Uterus (tissue), 4 donors: Measurements from ENCODE around the gene EIF4E1B. TPM values are rescaled to one million over a fixed set of nuclear protein-coding genes. Genes with fewer than 3 reads are reported as not detected.

Experiments used
- DNase-seq, 2 donors: peaks; one replicate each; pipeline ENCODE4 v3.0.0-alpha.2; 2019 to 2020
- H3K27ac ChIP-seq, 2 donors: fragments of 200-600 bp; sonication (generic); 1 replicate in 1 of 2; 2 replicates in 1 of 2; pipeline ENCODE4 v1.5.1; 2016 to 2018
- H3K27me3 ChIP-seq, 2 donors: fragments of 200-600 bp; sonication (generic); one replicate each; pipeline ENCODE4 v1.5.1; 2018 to 2019; ENCODE audit warnings: control low read depth in 1 of 2
- H3K36me3 ChIP-seq, 2 donors: fragments of 200-600 bp; sonication (generic); one replicate each; pipeline ENCODE4 v1.5.1; 2019; ENCODE audit warnings: control low read depth in 1 of 2
- H3K4me1 ChIP-seq, 2 donors: fragments of 200-600 bp; sonication (generic); one replicate each; pipeline ENCODE4 v1.5.1; 2018 to 2019; ENCODE audit warnings: control low read depth in 1 of 2
- H3K4me3 ChIP-seq, 2 donors: fragments of 200-600 bp; sonication (generic); 1 replicate in 1 of 2; 2 replicates in 1 of 2; pipeline ENCODE4 v1.5.1; 2018 to 2019; ENCODE audit warnings: mild to moderate bottlenecking in 1 of 2
- H3K9me3 ChIP-seq, 2 donors: fragments of 200-600 bp; sonication (generic); one replicate each; pipeline ENCODE4 v1.5.1; 2019; ENCODE audit warnings: control low read depth in 1 of 2
- POLR2A ChIP-seq, 2 donors: fragments of 450-650 bp; IDR thresholded peaks; one replicate each; pipeline ENCODE4 v1.6.1; 2016; ENCODE audit warnings: antibody characterized with exemption in 2 of 2, mild to moderate bottlenecking in 1 of 2, moderate library complexity in 1 of 2
- intact Hi-C: fragments of 100-400 bp; cut with DNase I; formaldehyde crosslinking; loops from one replicate; pipeline ENCODE4 v1.15.1; 2023; ENCODE audit warnings: low total_unique reads
- total RNA-seq, 4 donors: library from RNA; depleted of rRNA in 3 of 4; stranded (reverse); fragments of >200 nt in 3 of 4; gene quantifications; one replicate each; pipeline versions ENCODE4 v1.1.0 to v1.2.4, GENCODE V29; 2014 to 2023
- TF ChIP-seq, protein P1 (sequence below), 4 experiments: fragments of 200-600 bp in 2 of 4; fragments of 450-650 bp in 2 of 4; sonication (generic) in 2 of 4; IDR thresholded peaks; one replicate each; pipeline ENCODE4 v1.5.1; 2016 to 2019; ENCODE audit warnings: antibody characterized with exemption in 4 of 4, mild to moderate bottlenecking in 2 of 4, moderate library complexity in 1 of 4
- donor health status: DM: yes; HTN: yes; CAD: no.

Gene EIF4E1B
- total RNA-seq, 4 donors from 2014 or later, result not detected

DNA sequence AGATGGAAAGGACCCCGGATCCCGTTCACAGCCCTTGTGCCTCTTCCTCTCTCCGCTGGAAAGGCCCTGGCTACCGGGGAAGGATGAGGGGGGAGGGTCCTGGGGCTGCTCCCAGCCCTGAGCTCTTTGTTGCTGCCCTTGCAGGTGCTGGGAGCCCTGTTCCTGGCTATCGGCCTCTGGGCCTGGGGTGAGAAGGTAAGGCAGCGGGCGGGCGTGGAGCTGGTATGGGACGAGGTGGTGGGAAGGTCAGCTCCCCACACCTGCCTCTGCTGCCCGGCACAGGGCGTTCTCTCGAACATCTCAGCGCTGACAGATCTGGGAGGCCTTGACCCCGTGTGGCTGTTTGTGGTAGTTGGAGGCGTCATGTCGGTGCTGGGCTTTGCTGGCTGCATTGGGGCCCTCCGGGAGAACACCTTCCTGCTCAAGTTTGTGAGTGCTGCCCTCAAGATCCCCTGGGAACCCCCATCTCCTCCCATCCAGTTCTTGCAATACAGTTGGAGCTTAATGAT is 21.1 kb downstream of the EIF4E1B start:
- intact Hi-C loops, result no loop called here
- Histone ChIP-seq H3K36me3 (no peaks in the 10 kb centered on the region), H3K27ac (no peak overlapping the region), H3K27me3 (no peaks in the 10 kb centered on the region), H3K9me3 (no peaks in the 10 kb centered on the region), H3K4me3 (no peak overlapping the region), H3K4me1 (peaks cover 0 to 6% of the 10 kb centered on the region in 2 donors)
- no peak for DNase-seq
- TF ChIP-seq, protein P1, sequence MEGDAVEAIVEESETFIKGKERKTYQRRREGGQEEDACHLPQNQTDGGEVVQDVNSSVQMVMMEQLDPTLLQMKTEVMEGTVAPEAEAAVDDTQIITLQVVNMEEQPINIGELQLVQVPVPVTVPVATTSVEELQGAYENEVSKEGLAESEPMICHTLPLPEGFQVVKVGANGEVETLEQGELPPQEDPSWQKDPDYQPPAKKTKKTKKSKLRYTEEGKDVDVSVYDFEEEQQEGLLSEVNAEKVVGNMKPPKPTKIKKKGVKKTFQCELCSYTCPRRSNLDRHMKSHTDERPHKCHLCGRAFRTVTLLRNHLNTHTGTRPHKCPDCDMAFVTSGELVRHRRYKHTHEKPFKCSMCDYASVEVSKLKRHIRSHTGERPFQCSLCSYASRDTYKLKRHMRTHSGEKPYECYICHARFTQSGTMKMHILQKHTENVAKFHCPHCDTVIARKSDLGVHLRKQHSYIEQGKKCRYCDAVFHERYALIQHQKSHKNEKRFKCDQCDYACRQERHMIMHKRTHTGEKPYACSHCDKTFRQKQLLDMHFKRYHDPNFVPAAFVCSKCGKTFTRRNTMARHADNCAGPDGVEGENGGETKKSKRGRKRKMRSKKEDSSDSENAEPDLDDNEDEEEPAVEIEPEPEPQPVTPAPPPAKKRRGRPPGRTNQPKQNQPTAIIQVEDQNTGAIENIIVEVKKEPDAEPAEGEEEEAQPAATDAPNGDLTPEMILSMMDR (IDR thresholded peaks at IDR 0.05), result no peak
- no peak for TF ChIP-seq POLR2A (IDR thresholded peaks at IDR 0.05)

DNA sequence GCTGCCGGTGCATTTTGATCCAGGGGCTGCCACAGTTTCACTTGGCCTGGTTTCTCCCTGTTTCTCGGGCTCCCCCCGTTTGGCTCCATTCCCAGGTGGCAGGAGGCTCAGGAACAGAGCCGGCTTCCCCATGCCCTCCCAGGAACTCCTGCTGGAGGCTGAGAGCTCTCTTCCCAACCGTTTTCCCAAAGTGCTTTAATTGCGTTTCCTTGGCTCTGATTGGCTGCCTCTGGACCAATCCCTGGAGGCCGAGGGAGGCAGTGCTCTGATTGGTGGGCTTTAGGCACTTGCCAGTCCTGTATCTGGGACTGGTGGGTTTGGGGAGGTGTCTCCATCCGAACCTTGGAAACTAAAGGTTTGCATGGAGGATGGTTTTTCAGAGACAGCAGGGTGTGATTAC is 21.7 kb downstream of the EIF4E1B start:
- peaks cover 0 to 6% of the 10 kb centered on the region in 2 donors for H3K4me1 ChIP-seq
- no peak overlapping the region for H3K4me3 ChIP-seq
- intact Hi-C loops, result no loop called here
- no peak for DNase-seq
- no peaks in the 10 kb centered on the region for H3K27me3 ChIP-seq
- no peak overlapping the region for H3K27ac ChIP-seq
- H3K9me3 ChIP-seq, result no peaks in the 10 kb centered on the region
- no peak for TF ChIP-seq POLR2A (IDR thresholded peaks at IDR 0.05)
- TF ChIP-seq, protein P1 (IDR thresholded peaks at IDR 0.05), result no peak
- H3K36me3 ChIP-seq, result no peaks in the 10 kb centered on the region

DNA sequence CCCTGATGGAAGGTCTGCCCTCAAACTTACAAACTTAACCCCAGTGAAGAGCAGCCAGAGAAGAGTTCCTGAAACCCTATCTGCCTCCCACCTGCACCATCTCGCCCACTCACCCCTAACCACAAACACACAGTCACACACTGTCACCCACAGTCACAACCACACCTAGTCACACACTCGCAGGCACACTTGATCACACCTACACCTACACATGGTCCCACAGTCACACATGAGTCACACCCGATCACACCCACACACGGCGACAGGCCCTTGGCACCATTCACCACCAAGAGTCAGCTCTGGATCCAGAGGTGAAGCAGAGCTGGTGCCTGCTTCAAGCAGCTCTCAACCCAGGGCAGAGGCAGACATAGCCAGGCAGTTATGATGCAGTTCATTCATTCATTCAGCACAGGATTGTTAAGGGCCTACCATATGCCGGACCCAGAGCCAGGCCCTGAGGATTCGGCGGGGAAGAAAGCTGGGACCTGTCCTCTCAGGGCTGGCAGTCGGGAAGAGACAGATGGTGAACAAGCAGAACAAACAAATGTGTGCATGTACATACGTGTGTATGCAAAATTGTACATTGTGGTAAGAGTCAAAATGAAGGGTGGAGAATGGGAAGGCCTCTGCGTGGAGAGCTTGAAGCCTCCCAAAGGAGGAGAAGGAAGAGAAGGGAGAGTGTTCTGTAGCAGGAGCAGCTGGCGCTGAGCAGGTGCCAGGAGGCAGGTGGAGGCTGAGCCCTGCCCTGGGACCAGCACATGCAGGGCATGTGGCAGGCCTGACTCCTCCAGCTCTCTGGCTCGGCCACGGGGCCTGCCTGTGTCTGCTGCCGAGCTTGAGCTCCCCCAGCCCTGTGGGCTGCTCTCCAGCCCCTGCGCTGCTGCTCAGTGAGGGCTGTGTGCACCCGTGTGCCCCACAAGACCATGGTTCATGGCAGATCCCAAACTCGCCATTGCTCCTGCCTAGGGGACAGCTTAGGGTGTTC is 23.2 kb downstream of the EIF4E1B start:
- intact Hi-C loops, result no loop called here

DNA sequence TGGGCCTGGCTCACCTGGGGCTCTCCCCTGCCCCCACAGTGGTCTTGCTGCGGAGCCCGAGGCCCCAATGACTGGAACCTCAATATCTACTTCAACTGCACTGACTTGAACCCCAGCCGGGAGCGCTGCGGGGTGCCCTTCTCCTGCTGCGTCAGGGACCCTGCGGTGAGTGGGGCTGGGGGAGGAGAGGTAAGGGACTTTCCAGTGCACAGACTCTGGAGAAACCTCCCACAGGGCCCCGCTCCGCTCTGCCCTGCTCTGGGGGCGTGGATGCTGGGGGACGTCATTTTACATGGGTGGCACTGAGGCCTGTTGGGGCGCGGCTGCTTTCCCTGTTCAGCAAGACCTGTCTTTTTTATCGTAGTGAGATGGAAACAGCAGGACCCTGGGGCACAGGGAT is 24.4 kb downstream of the EIF4E1B start:
- DNase-seq, result no peak
- Histone ChIP-seq H3K4me3 (no peak overlapping the region), H3K9me3 (no peaks in the 10 kb centered on the region), H3K27ac (no peak overlapping the region), H3K27me3 (no peaks in the 10 kb centered on the region), H3K36me3 (no peaks in the 10 kb centered on the region), H3K4me1 (no peaks in the 10 kb centered on the region)
- TF ChIP-seq, protein P1 (IDR thresholded peaks at IDR 0.05), result no peak
- no peak for TF ChIP-seq POLR2A (IDR thresholded peaks at IDR 0.05)
- intact Hi-C loops, result no loop called here

More for the DNA sequence above, 23.2 kb downstream of the EIF4E1B start:
- DNase-seq, result no peak
- Histone ChIP-seq H3K27ac (no peak overlapping the region), H3K4me1 (no peaks in the 10 kb centered on the region), H3K4me3 (no peak overlapping the region), H3K9me3 (no peaks in the 10 kb centered on the region), H3K27me3 (no peaks in the 10 kb centered on the region), H3K36me3 (no peaks in the 10 kb centered on the region)
- no peak for TF ChIP-seq POLR2A (IDR thresholded peaks at IDR 0.05)
- TF ChIP-seq, protein P1 (IDR thresholded peaks at IDR 0.05), result no peak

DNA sequence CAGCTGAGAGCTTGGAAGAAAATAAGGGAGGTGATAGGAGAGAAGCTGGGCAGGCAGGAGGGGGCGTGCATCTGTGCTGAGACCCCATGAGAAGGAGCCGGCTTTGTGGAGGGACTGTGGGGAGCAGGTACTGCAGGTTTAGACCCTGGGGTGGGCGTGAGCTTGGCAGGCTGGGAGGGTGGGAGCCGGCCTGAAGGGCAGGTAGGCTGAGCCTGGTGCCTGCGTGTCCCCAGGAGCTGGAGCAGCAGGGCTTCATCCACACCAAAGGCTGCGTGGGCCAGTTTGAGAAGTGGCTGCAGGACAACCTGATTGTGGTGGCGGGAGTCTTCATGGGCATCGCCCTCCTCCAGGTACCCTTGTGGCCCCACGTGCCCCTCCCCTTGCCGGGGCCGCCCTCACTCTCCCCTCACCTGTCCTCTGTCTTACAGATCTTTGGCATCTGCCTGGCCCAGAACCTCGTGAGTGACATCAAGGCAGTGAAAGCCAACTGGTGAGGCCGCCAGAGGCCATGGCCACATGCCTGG is 26.1 kb downstream of the EIF4E1B start:
- no peak for DNase-seq
- Histone ChIP-seq H3K4me1 (no peaks in the 10 kb centered on the region), H3K9me3 (no peaks in the 10 kb centered on the region), H3K27me3 (no peaks in the 10 kb centered on the region), H3K36me3 (no peaks in the 10 kb centered on the region), H3K4me3 (no peak overlapping the region), H3K27ac (no peak overlapping the region)
- intact Hi-C loops, result no loop called here
- TF ChIP-seq POLR2A (IDR thresholded peaks at IDR 0.05), result no peak
- TF ChIP-seq, protein P1 (IDR thresholded peaks at IDR 0.05), result no peak
